GM21423 (cell line): ENCODE results near the gene ZNF789.
"Not testable (repeated sequence)": the region's sequence is repeated elsewhere in the genome, so short reads cannot be mapped to it uniquely, and the experiment has no call there.

Source experiments
- ATAC-seq: cut with Tn5 transposase; IDR thresholded peaks from one replicate; pipeline ENCODE4 v1.9.1; 2021; ENCODE audit warnings: mild to moderate bottlenecking, moderate library complexity; ENCODE audit not compliant: unreplicated experiment

ZNF789 gene

GRCh38 chr7:99472561-99473314 lies at the start of gene ZNF789:
Gene ZNF789, plus strand, starts transcription at chr7:99472890. Its CDS starts 3,567 bp downstream, at chr7:99476457.
- peak; percentile 94 for ATAC-seq

GRCh38 chr7:99424932-99425730 lies 47.6 kb upstream of the ZNF789 start:
- no peak for ATAC-seq

- no peak for ATAC-seq
Measured at GRCh38 chr7:99428972-99429566, 43.6 kb upstream of the ZNF789 start.

GRCh38 chr7:99429756-99430155 lies 42.9 kb upstream of the ZNF789 start:
- no peak for ATAC-seq

GRCh38 chr7:99431756-99432540 lies 40.7 kb upstream of the ZNF789 start:
- not testable (repeated sequence) for ATAC-seq

- no peak for ATAC-seq
Measured at GRCh38 chr7:99433158-99433557, 39.5 kb upstream of the ZNF789 start.

- no peak for ATAC-seq
Measured at GRCh38 chr7:99437946-99438572, 34.6 kb upstream of the ZNF789 start.

GRCh38 chr7:99438573-99439480 lies 33.9 kb upstream of the ZNF789 start, which contains the start of the genes CPSF4 and PTCD1:
Gene CPSF4, plus strand, starts transcription at chr7:99438943. Its CDS starts 140 bp downstream, at chr7:99439083.
Gene PTCD1, minus strand, starts transcription at chr7:99438798. Its CDS starts 3,556 bp downstream, at chr7:99435242.
- ATAC-seq = peak; percentile 92

- no peak for ATAC-seq
Measured at GRCh38 chr7:99440195-99440594, 32.5 kb upstream of the ZNF789 start.

- ATAC-seq = no peak
Measured at GRCh38 chr7:99446096-99446495, 26.6 kb upstream of the ZNF789 start.

GRCh38 chr7:99447943-99448342 lies 24.7 kb upstream of the ZNF789 start:
- ATAC-seq = no peak

GRCh38 chr7:99448855-99449254 lies 23.8 kb upstream of the ZNF789 start:
- ATAC-seq = no peak

GRCh38 chr7:99449326-99449725 lies 23.4 kb upstream of the ZNF789 start:
- ATAC-seq = no peak

- ATAC-seq = no peak
Measured at GRCh38 chr7:99451936-99452335, 20.8 kb upstream of the ZNF789 start.

GRCh38 chr7:99452541-99452940 lies 20.1 kb upstream of the ZNF789 start:
- no peak for ATAC-seq

- no peak for ATAC-seq
Measured at GRCh38 chr7:99453105-99453504, 19.6 kb upstream of the ZNF789 start.

GRCh38 chr7:99455874-99456273 lies 16.8 kb upstream of the ZNF789 start:
- ATAC-seq = no peak

GRCh38 chr7:99456288-99456687 lies 16.4 kb upstream of the ZNF789 start:
- no peak for ATAC-seq

GRCh38 chr7:99457050-99457649 lies 15.5 kb upstream of the ZNF789 start:
- no peak for ATAC-seq
